A549 (cell line): ENCODE results near the gene RCBTB2.

Experiments used
- CHD2 ChIP-seq: fragments of 150-350 bp; IDR thresholded peaks from 2 replicates; pipeline ENCODE4 v1.6.1; 2014; ENCODE audit warnings: low read length; ENCODE audit not compliant: partially characterized antibody
- CHD4 ChIP-seq: fragments of 200-600 bp; sonication (generic); IDR thresholded peaks from 2 replicates; pipeline ENCODE4 v1.6.1; 2016; ENCODE audit warnings: antibody characterized with exemption, mild to moderate bottlenecking, borderline replicate concordance
- CTCF ChIP-seq: fragments of >200 bp; sonication (Bioruptor Twin); formaldehyde crosslinking; IDR thresholded peaks from 3 replicates; pipeline ENCODE4 v1.5.1; 2016
- E2F6 ChIP-seq: IDR thresholded peaks from 2 replicates; pipeline ENCODE4 v1.6.1; 2012; ENCODE audit warnings: low read depth, borderline replicate concordance
- FOSB ChIP-seq: fragments of 250-450 bp; sonication (Bioruptor Pico); IDR thresholded peaks from 2 replicates; pipeline ENCODE4 v1.5.0; 2020; ENCODE audit warnings: mild to moderate bottlenecking, moderate library complexity
- JUN ChIP-seq, 2 experiments: fragments of >200 bp; sonication (Bioruptor Twin); formaldehyde crosslinking; IDR thresholded peaks; 2 replicates in 1 of 2; 3 replicates in 1 of 2; pipeline ENCODE4 v1.6.1; 2016 to 2017
- NFE2L2 ChIP-seq: fragments of 150-350 bp; conservative IDR thresholded peaks from 2 replicates; pipeline ENCODE4 v1.6.1; 2014; ENCODE audit warnings: low read length
- NR3C1 ChIP-seq: fragments of >200 bp; sonication (Bioruptor Twin); formaldehyde crosslinking; IDR thresholded peaks from 3 replicates; pipeline ENCODE4 v1.6.1; 2017
- POLR2A ChIP-seq: IDR thresholded peaks from 2 replicates; pipeline ENCODE4 v1.6.1; 2012; ENCODE audit warnings: mild to moderate bottlenecking, low read length
- RAD21 ChIP-seq, 2 experiments: fragments of >200 bp in 1 of 2; sonication (Bioruptor Twin) in 1 of 2; formaldehyde crosslinking in 1 of 2; IDR thresholded peaks in 1 of 2; conservative IDR thresholded peaks in 1 of 2; 2 replicates in 1 of 2; 3 replicates in 1 of 2; pipeline ENCODE4 v1.6.1; 2012 to 2018; ENCODE audit warnings: inconsistent platforms in 1 of 2
- REST ChIP-seq: fragments of 200-600 bp; sonication (generic); IDR thresholded peaks from 2 replicates; pipeline ENCODE4 v1.6.1; 2016; ENCODE audit warnings: antibody characterized with exemption, mild to moderate bottlenecking, moderate library complexity
- SMC3 ChIP-seq: fragments of >200 bp; sonication (Bioruptor Twin); formaldehyde crosslinking; IDR thresholded peaks from 3 replicates; pipeline ENCODE4 v1.6.1; 2018; ENCODE audit warnings: inconsistent platforms

GRCh38 chr13:48549658-48550057, 16.8 kb upstream of the RCBTB2 start:
- TF ChIP-seq CTCF (no peak), NR3C1 (no peak), CHD4 (no peak), NFE2L2 (no peak), FOSB (CRISPR knock-in tag) (no peak), E2F6 (no peak), RAD21 (conservative IDR thresholded peaks at IDR 0.05 in 1 of 2, IDR thresholded peaks at IDR 0.05 in 1 of 2) (no peak), POLR2A (no peak), REST (no peak), CHD2 (no peak), JUN (IDR thresholded peaks at IDR 0.05) (no peak), SMC3 (no peak)
